ENCODE results near the gene PRKAR2B. TPM values are rescaled to one million over a fixed set of nuclear protein-coding genes. Genes with fewer than 3 reads are reported as not detected.

The PRKAR2B gene
- total RNA-seq, 3 donors from 2014 or later: 34.7 to 252 (median 64.1) TPM

DNA sequence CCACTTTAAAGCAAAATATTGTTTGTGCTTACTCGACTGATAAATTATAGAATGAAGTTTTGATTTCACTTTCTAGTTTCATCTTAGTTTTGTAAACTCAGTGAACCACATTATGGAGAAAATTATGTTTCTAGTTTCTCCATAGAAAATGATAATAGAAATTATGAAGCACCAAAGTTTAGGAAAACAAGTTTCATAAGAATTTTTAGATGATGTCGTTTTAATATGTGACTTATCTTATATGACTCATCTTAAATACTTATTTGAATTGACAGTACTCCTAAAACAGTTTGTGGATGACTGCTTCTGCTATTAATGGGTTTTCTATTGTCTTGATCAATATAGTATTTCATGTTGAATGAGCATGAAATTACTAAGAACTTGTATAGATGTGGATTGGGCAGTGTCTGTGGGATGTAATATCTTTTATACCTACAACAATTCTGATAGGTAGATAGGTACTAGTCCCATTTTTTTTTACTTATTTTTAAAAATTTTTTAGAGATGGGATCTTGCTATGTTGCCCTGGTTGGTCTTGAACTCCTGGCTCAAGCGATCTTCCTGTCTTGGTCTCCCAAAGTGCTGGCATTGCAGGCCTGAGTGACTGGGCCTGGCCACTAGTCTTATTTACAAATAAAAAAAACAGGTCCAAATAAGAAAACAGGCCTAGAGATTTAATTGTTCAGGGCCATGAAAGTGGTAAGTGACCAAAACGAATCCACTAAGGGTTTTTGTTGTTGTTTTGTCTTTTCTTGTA is 127.9 kb downstream of the PRKAR2B start:
- H3K4me1 ChIP-seq: peaks cover 0 to 35% of the 10 kb centered on the region in 2 donors
- no peaks in the 10 kb centered on the region for H3K9me3 ChIP-seq
- TF ChIP-seq, protein P1, sequence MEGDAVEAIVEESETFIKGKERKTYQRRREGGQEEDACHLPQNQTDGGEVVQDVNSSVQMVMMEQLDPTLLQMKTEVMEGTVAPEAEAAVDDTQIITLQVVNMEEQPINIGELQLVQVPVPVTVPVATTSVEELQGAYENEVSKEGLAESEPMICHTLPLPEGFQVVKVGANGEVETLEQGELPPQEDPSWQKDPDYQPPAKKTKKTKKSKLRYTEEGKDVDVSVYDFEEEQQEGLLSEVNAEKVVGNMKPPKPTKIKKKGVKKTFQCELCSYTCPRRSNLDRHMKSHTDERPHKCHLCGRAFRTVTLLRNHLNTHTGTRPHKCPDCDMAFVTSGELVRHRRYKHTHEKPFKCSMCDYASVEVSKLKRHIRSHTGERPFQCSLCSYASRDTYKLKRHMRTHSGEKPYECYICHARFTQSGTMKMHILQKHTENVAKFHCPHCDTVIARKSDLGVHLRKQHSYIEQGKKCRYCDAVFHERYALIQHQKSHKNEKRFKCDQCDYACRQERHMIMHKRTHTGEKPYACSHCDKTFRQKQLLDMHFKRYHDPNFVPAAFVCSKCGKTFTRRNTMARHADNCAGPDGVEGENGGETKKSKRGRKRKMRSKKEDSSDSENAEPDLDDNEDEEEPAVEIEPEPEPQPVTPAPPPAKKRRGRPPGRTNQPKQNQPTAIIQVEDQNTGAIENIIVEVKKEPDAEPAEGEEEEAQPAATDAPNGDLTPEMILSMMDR (IDR thresholded peaks at IDR 0.05): no peak
- no peak for TF ChIP-seq POLR2AphosphoS5 (IDR thresholded peaks at IDR 0.05)
- TF ChIP-seq POLR2A (IDR thresholded peaks at IDR 0.05): no peak
- DNase-seq (ENCODE audit: low spot score in 2 of 2): no peak
- no peak overlapping the region for H3K4me3 ChIP-seq
- H3K36me3 ChIP-seq: no peaks in the 10 kb centered on the region
- H3K27ac ChIP-seq: peak overlapping the region in 1 of 2 donors; percentile 68
- H3K27me3 ChIP-seq: no peaks in the 10 kb centered on the region
- intact Hi-C loops (cut with DNase I; ENCODE audit: low total_unique reads): no loop called here

DNA sequence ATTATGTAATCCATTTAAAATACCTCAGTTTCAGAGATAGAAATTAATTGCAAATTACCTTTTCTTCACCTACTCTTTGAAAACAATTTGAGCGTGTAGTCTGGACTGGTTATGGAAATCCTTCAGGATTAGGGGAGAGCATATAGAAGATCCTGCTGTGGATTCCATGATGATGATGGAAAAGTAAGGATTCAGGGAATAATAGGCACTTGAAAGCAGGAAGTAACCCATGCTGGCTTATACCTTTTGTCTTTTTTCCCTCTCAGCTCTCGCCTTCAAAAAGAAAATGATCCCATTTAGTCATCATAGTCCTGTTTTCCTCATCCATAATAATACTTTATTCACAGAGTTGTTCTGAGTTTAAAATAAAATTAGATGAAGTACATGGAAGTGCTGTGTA is 128.7 kb downstream of the PRKAR2B start:
- Histone ChIP-seq H3K27me3 (no peaks in the 10 kb centered on the region), H3K9me3 (no peaks in the 10 kb centered on the region), H3K4me3 (peak overlapping the region in 1 of 3 donors; percentile 24), H3K4me1 (peaks cover 0 to 35% of the 10 kb centered on the region in 2 donors), H3K36me3 (no peaks in the 10 kb centered on the region), H3K27ac (peak overlapping the region in 1 of 2 donors; percentile 11)
- DNase-seq (ENCODE audit: low spot score in 2 of 2): no peak
- intact Hi-C loops (cut with DNase I; ENCODE audit: low total_unique reads): no loop called here
- TF ChIP-seq, protein P1 (IDR thresholded peaks at IDR 0.05): no peak
- TF ChIP-seq POLR2A (IDR thresholded peaks at IDR 0.05) (no peak), POLR2AphosphoS5 (IDR thresholded peaks at IDR 0.05) (no peak)

DNA sequence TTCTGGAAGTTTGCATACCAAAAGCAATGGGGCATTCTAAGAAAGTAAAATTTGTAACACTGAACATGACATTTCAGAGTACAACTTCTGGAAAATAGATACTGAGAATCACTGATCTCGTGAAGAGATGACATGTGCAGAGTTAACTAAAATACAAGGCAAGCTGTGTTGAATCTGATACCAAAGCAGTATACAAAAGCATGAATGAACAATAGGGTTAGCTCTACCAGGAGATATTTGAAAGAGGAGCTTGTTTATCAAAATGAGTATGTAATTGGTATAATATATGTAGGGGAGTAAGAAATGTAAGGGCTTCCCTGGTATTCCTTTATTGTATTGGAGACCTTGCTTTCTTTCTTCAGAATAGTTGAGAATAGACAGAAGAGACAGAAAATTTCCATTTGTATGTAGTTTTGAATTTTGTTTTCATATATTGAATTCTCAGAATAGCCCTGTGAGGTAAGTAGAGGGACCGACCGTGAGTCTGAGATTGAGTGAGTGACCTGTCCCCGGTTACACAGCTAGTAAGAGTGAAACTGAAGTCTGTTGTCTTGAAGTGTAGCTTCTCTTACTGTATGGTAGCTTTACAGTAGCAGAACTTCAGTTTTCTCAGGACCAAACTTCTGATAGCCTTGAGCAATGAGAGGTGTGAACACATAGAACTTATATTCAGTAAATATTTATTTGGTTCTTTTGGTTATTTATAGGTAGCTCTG is 129.3 kb downstream of the PRKAR2B start:
- peaks cover 0 to 35% of the 10 kb centered on the region in 2 donors for H3K4me1 ChIP-seq
- no peak overlapping the region for H3K27ac ChIP-seq
- DNase-seq (ENCODE audit: low spot score in 2 of 2): no peak

DNA sequence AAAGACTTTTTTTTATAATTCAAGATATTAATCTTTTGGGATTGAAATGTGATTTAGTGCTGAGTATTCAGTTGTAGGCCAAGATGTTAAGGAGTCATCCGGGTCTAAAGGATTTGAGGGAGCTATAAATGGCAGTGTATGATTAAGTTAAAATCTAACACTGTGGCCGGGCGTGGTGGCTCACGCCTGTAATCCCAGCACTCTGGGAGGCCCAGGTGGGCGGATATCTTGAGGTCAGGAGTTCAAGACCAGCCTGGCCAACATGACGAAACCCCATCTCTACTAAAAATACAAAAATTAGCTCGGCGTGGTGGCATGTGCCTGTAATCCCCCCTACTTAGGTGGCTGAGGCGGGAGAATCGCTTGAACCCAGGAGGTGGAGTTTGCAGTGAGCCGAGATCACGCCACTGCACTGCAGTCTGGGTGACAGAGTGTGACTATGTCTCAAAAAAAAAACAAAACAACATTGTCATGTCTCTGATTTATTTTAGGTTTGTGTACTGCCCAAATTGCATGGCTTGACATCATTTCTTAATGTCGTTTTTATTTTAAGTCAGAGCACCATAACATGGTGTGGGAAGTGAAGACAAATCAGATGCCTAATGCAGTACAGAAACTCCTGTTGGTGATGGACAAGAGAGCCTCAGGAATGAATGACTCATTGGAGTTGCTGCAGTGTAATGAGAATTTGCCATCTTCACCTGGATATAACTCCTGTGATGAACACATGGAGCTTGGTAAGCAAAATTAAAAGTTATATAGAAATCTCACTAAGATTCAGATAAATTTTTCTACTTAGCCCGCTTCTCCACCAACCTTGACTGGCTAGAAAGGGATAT is 135.0 kb downstream of the PRKAR2B start:
- H3K4me3 ChIP-seq: no peak overlapping the region
- H3K27me3 ChIP-seq: no peaks in the 10 kb centered on the region
- peak overlapping the region; percentile 34 to 38 for H3K27ac ChIP-seq
- no peak for TF ChIP-seq POLR2A (IDR thresholded peaks at IDR 0.05)
- TF ChIP-seq, protein P1 (IDR thresholded peaks at IDR 0.05): no peak
- TF ChIP-seq POLR2AphosphoS5 (IDR thresholded peaks at IDR 0.05): no peak
- no peak for DNase-seq (ENCODE audit: low spot score in 2 of 2)
- intact Hi-C loops (cut with DNase I; ENCODE audit: low total_unique reads): no loop called here
- no peaks in the 10 kb centered on the region for H3K36me3 ChIP-seq
- no peaks in the 10 kb centered on the region for H3K9me3 ChIP-seq
- peaks cover 3 to 17% of the 10 kb centered on the region in 2 donors for H3K4me1 ChIP-seq

More for the DNA sequence above, 129.3 kb downstream of the PRKAR2B start:
- Histone ChIP-seq H3K36me3 (no peaks in the 10 kb centered on the region), H3K27me3 (no peaks in the 10 kb centered on the region), H3K9me3 (no peaks in the 10 kb centered on the region), H3K4me3 (peak overlapping the region in 1 of 3 donors; percentile 12)
- intact Hi-C loops (cut with DNase I; ENCODE audit: low total_unique reads): no loop called here
- TF ChIP-seq, protein P1 (IDR thresholded peaks at IDR 0.05): no peak
- TF ChIP-seq POLR2AphosphoS5 (IDR thresholded peaks at IDR 0.05): no peak
- no peak for TF ChIP-seq POLR2A (IDR thresholded peaks at IDR 0.05)

Data from breast epithelium (tissue), 4 donors.